ENCODE data around the gene SPACA4. TPM values are rescaled to one million over a fixed set of nuclear protein-coding genes. Genes with fewer than 3 reads are reported as not detected.
"Not testable (repeated sequence)": the region's sequence is repeated elsewhere in the genome, so short reads cannot be mapped to it uniquely, and the experiment has no call there.

The SPACA4 gene
- total and polyA plus RNA-seq, 7 donors, result 0.34 TPM; not detected in 6

- H3K36me3 ChIP-seq, result no peaks in the 10 kb centered on the region
- H3K4me3 ChIP-seq, result no peak overlapping the region
- no peaks in the 10 kb centered on the region for H3K9me3 ChIP-seq
- no peak overlapping the region for H3K27ac ChIP-seq
- H3K4me1 ChIP-seq, result peaks cover 0 to 7% (median 6%) of the 10 kb centered on the region in 4 donors
- WGBS, 2 donors, result 78 to 92% methylated on average over 12 of the region's 12 CpGs
- intact Hi-C loops (cut with DNase I), result no loop called here
- no peak for DNase-seq
- TF ChIP-seq CTCF (IDR thresholded peaks at IDR 0.05) (no peak), POLR2A (IDR thresholded peaks at IDR 0.05) (no peak), POLR2AphosphoS5 (IDR thresholded peaks at IDR 0.05) (no peak), EP300 (IDR thresholded peaks at IDR 0.05) (no peak)
- no peaks in the 10 kb centered on the region for H3K27me3 ChIP-seq
These were observed 33.4 kb upstream of the SPACA4 start for GRCh38 chr19:48573163-48573505.

GRCh38 chr19:48575931-48576622, 30.5 kb upstream of the SPACA4 start:
- no peak overlapping the region for H3K27ac ChIP-seq
- H3K9me3 ChIP-seq, result no peaks in the 10 kb centered on the region
- intact Hi-C loops (cut with DNase I), result no loop called here
- WGBS, 2 donors, result 76 to 81% methylated on average over 23 of the region's 23 CpGs
- no peak for DNase-seq
- H3K27me3 ChIP-seq, result no peaks in the 10 kb centered on the region
- TF ChIP-seq CTCF (IDR thresholded peaks at IDR 0.05), result no peak
- no peak for TF ChIP-seq EP300 (IDR thresholded peaks at IDR 0.05)
- TF ChIP-seq POLR2A (IDR thresholded peaks at IDR 0.05), result no peak
- no peak for TF ChIP-seq POLR2AphosphoS5 (IDR thresholded peaks at IDR 0.05)
- no peaks in the 10 kb centered on the region for H3K4me1 ChIP-seq
- no peak overlapping the region for H3K4me3 ChIP-seq
- H3K36me3 ChIP-seq, result no peaks in the 10 kb centered on the region

GRCh38 chr19:48577908-48578307, 28.6 kb upstream of the SPACA4 start:
- H3K9me3 ChIP-seq; H3K4me1 ChIP-seq; H3K27me3 ChIP-seq; DNase-seq; H3K4me3 ChIP-seq; H3K27ac ChIP-seq; intact Hi-C loops (cut with DNase I); H3K36me3 ChIP-seq: not testable (repeated sequence)
- WGBS, 2 donors, result 83 to 84% methylated on average over 7 of the region's 7 CpGs

- Histone ChIP-seq H3K4me1 (peaks cover 0 to 3% (median 1%) of the 10 kb centered on the region in 4 donors), H3K27ac (no peak overlapping the region), H3K27me3 (no peaks in the 10 kb centered on the region), H3K4me3 (no peak overlapping the region), H3K36me3 (no peaks in the 10 kb centered on the region), H3K9me3 (no peaks in the 10 kb centered on the region)
- intact Hi-C loops (cut with DNase I), result no loop called here
- no peak for DNase-seq
- TF ChIP-seq CTCF (IDR thresholded peaks at IDR 0.05), result no peak
- TF ChIP-seq POLR2A (IDR thresholded peaks at IDR 0.05), result no peak
- no peak for TF ChIP-seq EP300 (IDR thresholded peaks at IDR 0.05)
- TF ChIP-seq POLR2AphosphoS5 (IDR thresholded peaks at IDR 0.05), result no peak
- 12 to 39% methylated on average over 3 of the region's 3 CpGs for WGBS, 2 donors
These were observed 27.7 kb upstream of the SPACA4 start for GRCh38 chr19:48578891-48579290.

- Histone ChIP-seq H3K9me3 (no peaks in the 10 kb centered on the region), H3K4me3 (no peak overlapping the region), H3K4me1 (peaks cover 0 to 12% (median 3%) of the 10 kb centered on the region in 4 donors), H3K27me3 (no peaks in the 10 kb centered on the region), H3K36me3 (no peaks in the 10 kb centered on the region), H3K27ac (no peak overlapping the region)
- TF ChIP-seq POLR2AphosphoS5 (IDR thresholded peaks at IDR 0.05) (no peak), EP300 (IDR thresholded peaks at IDR 0.05) (no peak), POLR2A (IDR thresholded peaks at IDR 0.05) (no peak), CTCF (IDR thresholded peaks at IDR 0.05) (no peak)
- intact Hi-C loops (cut with DNase I), result no loop called here
- WGBS, 2 donors, result 47 to 69% methylated on average over 2 of the region's 2 CpGs
- no peak for DNase-seq
These were observed 24.4 kb upstream of the SPACA4 start for GRCh38 chr19:48582168-48582567.
